DMS 273 treated with DMSO at 0.1 percent for 48 hours (cell line): ENCODE data around the gene GAPDH.
A peak's percentile ranks its signal among the peaks of the same experiment; 100 is the strongest.
"Not testable (repeated sequence)": the region's sequence is repeated elsewhere in the genome, so short reads cannot be mapped to it uniquely, and the experiment has no call there.

Experiments used
- DNase-seq: peaks from one replicate; lab custom pipeline; 2025; lab: John Stamatoyannopoulos, UW

GAPDH gene

GRCh38 chr12:6533923-6534694, at the start of gene GAPDH:
GAPDH (plus strand) TSS chr12:6534517; CDS start chr12:6534833, 316 bp downstream.
- DNase-seq = peak; percentile 82

- DNase-seq = no peak
Measured at GRCh38 chr12:6488240-6488639, 46.1 kb upstream of the GAPDH start.

- no peak for DNase-seq
Measured at GRCh38 chr12:6489449-6489848, 44.9 kb upstream of the GAPDH start.

- not testable (repeated sequence) for DNase-seq
Measured at GRCh38 chr12:6490673-6491072, 43.6 kb upstream of the GAPDH start.

GRCh38 chr12:6492838-6493496, 41.4 kb upstream of the GAPDH start, which contains the start of gene MRPL51:
MRPL51 (minus strand) TSS chr12:6493262; CDS start chr12:6493136, 126 bp downstream.
- DNase-seq = peak; percentile 75

- DNase-seq = peak; percentile 76
Measured at GRCh38 chr12:6493497-6494257, 40.6 kb upstream of the GAPDH start, which contains the start of gene NCAPD2. NCAPD2 (plus strand) TSS chr12:6494102; CDS start chr12:6495099, 997 bp downstream.

GRCh38 chr12:6494258-6494743, 40.0 kb upstream of the GAPDH start:
- no peak for DNase-seq

- DNase-seq = no peak
Measured at GRCh38 chr12:6494968-6495367, 39.3 kb upstream of the GAPDH start.

GRCh38 chr12:6497291-6497690, 37.0 kb upstream of the GAPDH start:
- DNase-seq = not testable (repeated sequence)

- no peak for DNase-seq
Measured at GRCh38 chr12:6500466-6500865, 33.9 kb upstream of the GAPDH start.

GRCh38 chr12:6507102-6507998, 27.0 kb upstream of the GAPDH start:
- DNase-seq = no peak

GRCh38 chr12:6508087-6508486, 26.2 kb upstream of the GAPDH start:
- no peak for DNase-seq

GRCh38 chr12:6520186-6520585, 14.1 kb upstream of the GAPDH start:
- DNase-seq = no peak

GRCh38 chr12:6522193-6522592, 12.1 kb upstream of the GAPDH start:
- DNase-seq = no peak

GRCh38 chr12:6523708-6524107, 10.6 kb upstream of the GAPDH start:
- DNase-seq = no peak

GRCh38 chr12:6524648-6525047, 9.7 kb upstream of the GAPDH start:
- no peak for DNase-seq

GRCh38 chr12:6526201-6526600, 8.1 kb upstream of the GAPDH start:
- no peak for DNase-seq

GRCh38 chr12:6526766-6527525, 7.4 kb upstream of the GAPDH start:
- no peak for DNase-seq

GRCh38 chr12:6527711-6528110, 6.6 kb upstream of the GAPDH start:
- no peak for DNase-seq

GRCh38 chr12:6528539-6529235, 5.6 kb upstream of the GAPDH start:
- DNase-seq = no peak
